Vagina (tissue), 2 donors: ENCODE results near the gene SH3D19.

Source experiments
- CTCF ChIP-seq, 3 experiments: fragments of 450-650 bp in 2 of 3; fragments of 200-600 bp in 1 of 3; sonication (generic) in 1 of 3; IDR thresholded peaks; one replicate each; pipeline ENCODE4 v1.5.1; 2017 to 2019; ENCODE audit warnings: antibody characterized with exemption in 3 of 3, mild to moderate bottlenecking in 2 of 3, moderate library complexity in 2 of 3
- POLR2A ChIP-seq, 2 donors: fragments of 450-650 bp; IDR thresholded peaks; one replicate each; pipeline ENCODE4 v1.6.1; 2017; ENCODE audit warnings: antibody characterized with exemption in 2 of 2, mild to moderate bottlenecking in 2 of 2, moderate library complexity in 2 of 2
- POLR2AphosphoS5 ChIP-seq, 2 donors: sonication (generic); formaldehyde crosslinking; IDR thresholded peaks; one replicate each; pipeline ENCODE4 v1.9.0; 2017; ENCODE audit warnings: antibody characterized with exemption in 2 of 2, mild to moderate bottlenecking in 2 of 2, low read depth in 1 of 2; ENCODE audit not compliant: insufficient read depth in 1 of 2

GRCh38 chr4:151074416-151074916 lies 250.9 kb downstream of the SH3D19 start:
- no peak for TF ChIP-seq POLR2AphosphoS5 (IDR thresholded peaks at IDR 0.05; ENCODE audit: insufficient read depth in 1 of 2, low read depth in 1 of 2)
- no peak for TF ChIP-seq CTCF (IDR thresholded peaks at IDR 0.05)
- TF ChIP-seq POLR2A (IDR thresholded peaks at IDR 0.05): no peak
